WERI-Rb-1 (cell line): ENCODE measurements around the gene LOXL3.

ENCODE experiments used
- DNase-seq: peaks from one replicate; pipeline ENCODE4 v3.0.0-alpha.2; 2020
- H3K27ac ChIP-seq: fragments of 250-450 bp; sonication (Bioruptor Pico); 2 replicates; pipeline ENCODE4 v1.5.1; 2020; ENCODE audit warnings: mild to moderate bottlenecking, moderate library complexity
- H3K27me3 ChIP-seq: fragments of 250-450 bp; sonication (Bioruptor Pico); 2 replicates; pipeline ENCODE4 v1.5.1; 2021; ENCODE audit warnings: mild to moderate bottlenecking, low read depth, moderate library complexity; ENCODE audit not compliant: insufficient read depth, severe bottlenecking
- H3K36me3 ChIP-seq: fragments of 250-450 bp; sonication (Bioruptor Pico); 2 replicates; pipeline ENCODE4 v1.5.1; 2020; ENCODE audit warnings: mild to moderate bottlenecking, moderate library complexity
- H3K4me3 ChIP-seq: 2 replicates; pipeline ENCODE4 v1.5.1; 2011; ENCODE audit warnings: low read depth, mild to moderate bottlenecking, control low read depth, low read length
- H3K9me3 ChIP-seq: fragments of 250-450 bp; sonication (Bioruptor Pico); 2 replicates; pipeline ENCODE4 v1.5.1; 2021; ENCODE audit warnings: mild to moderate bottlenecking, moderate library complexity; ENCODE audit not compliant: severe bottlenecking
- TF ChIP-seq, protein P1 (sequence below): IDR thresholded peaks from 2 replicates; pipeline ENCODE4 v1.5.1; 2011; ENCODE audit warnings: low read depth, mild to moderate bottlenecking, control low read depth, inconsistent platforms, low read length

The LOXL3 gene

DNA sequence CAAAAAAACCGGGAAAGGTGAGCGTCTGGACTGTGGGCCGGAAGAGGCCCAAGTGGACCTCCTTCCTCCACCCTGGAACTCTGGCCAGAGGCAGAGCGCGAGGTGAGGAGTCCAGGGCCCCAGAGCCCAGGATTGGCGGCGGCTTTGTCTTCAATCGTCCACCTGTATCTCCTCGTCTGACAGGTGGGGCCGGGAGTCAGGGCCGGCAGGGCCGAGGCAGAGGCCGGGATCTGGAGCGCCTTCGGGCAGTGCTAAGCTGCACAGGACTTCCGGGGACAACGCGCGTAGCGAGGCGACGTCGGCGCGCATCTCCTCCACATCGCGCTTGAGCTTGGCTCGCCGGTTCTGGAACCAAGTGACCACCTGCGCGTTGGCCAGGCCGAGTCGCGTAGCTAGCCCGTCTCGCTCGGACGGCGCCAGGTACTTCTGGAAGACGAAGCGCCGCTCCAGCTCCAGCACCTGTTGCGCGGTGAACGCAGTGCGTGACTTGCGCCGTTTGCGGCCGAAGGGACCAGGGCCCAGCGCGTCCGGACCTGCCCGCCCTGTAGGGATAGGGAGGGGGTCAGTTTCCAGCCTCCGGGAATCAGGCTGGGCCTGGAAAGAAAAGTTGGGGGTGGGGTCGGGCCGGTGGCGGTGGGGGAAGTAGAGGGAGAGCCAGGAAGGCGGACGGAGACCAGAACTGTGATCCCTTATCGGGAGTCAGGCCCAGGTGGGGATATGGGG lies 55.8 kb downstream of the LOXL3 start:
- Histone ChIP-seq H3K27me3 (no peaks in the 10 kb centered on the region), H3K4me3 (no peak overlapping the region), H3K9me3 (no peaks in the 10 kb centered on the region), H3K27ac (no peak overlapping the region), H3K36me3 (peaks cover 31% of the 10 kb centered on the region)
- TF ChIP-seq, protein P1, sequence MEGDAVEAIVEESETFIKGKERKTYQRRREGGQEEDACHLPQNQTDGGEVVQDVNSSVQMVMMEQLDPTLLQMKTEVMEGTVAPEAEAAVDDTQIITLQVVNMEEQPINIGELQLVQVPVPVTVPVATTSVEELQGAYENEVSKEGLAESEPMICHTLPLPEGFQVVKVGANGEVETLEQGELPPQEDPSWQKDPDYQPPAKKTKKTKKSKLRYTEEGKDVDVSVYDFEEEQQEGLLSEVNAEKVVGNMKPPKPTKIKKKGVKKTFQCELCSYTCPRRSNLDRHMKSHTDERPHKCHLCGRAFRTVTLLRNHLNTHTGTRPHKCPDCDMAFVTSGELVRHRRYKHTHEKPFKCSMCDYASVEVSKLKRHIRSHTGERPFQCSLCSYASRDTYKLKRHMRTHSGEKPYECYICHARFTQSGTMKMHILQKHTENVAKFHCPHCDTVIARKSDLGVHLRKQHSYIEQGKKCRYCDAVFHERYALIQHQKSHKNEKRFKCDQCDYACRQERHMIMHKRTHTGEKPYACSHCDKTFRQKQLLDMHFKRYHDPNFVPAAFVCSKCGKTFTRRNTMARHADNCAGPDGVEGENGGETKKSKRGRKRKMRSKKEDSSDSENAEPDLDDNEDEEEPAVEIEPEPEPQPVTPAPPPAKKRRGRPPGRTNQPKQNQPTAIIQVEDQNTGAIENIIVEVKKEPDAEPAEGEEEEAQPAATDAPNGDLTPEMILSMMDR: no peak
- no peak for DNase-seq

DNA sequence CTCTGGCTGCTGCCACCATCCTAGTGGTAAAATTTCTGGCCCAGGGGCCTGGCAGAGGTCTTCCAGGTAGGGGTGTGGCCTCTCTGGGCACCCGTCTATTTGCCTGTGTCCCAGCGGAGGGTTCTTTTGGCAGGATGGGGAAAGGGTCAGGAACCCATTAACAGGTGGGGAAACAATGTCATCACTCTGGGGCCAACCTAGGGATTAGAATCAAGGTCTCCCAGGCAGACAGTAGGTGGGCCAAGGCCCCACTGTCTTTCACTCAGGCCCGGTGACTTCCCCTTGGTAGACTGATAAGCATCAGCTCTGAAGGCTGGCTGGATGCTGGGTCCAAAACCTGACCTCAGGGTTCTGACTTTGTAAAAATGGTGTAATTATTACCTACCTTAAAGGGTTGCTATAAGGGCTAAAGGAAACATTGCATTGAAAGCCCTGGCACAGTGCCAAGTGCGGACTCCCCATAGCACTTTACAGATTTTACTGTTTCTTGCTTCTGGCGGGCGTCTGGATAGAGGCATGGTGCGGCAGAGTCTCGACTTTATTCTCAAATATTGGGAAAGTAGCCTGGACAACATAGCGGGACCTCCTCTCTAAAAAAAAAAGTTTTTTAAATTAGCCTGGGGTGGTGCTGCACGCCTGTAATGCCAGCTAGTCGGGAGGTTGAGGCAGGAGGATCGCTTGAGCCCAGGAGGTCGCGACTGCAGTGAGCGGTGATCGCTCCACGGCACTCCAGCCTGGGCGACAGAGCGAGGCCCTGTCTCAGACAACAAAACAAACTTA lies 56.6 kb downstream of the LOXL3 start:
- TF ChIP-seq, protein P1: no peak
- Histone ChIP-seq H3K27ac (no peak overlapping the region), H3K4me3 (no peak overlapping the region), H3K36me3 (peaks cover 39% of the 10 kb centered on the region), H3K27me3 (no peaks in the 10 kb centered on the region), H3K9me3 (no peaks in the 10 kb centered on the region)
- DNase-seq: no peak

DNA sequence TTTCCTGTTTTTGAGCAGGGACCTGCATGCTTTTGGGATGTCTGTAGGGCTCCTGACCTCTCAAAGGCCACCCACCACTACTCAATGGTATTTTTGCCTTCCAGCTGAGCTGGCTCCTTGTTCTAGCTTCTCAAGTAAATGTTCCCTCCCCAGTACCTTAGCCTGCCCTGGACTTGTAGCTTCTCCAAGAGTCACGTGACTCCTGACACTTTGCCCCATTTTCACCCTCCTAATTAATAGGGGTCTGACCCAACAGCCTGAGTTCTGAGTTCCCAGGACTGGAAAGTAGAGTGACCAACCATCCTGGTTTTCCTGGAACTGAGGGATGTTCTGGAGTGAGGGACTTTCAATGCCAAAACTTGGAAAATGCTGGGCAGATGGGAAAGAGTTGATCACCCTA lies 58.3 kb downstream of the LOXL3 start:
- no peaks in the 10 kb centered on the region for H3K9me3 ChIP-seq
- TF ChIP-seq, protein P1: no peak
- no peaks in the 10 kb centered on the region for H3K27me3 ChIP-seq
- DNase-seq: no peak
- H3K36me3 ChIP-seq: peaks cover 56% of the 10 kb centered on the region
- no peak overlapping the region for H3K4me3 ChIP-seq
- H3K27ac ChIP-seq: no peak overlapping the region

DNA sequence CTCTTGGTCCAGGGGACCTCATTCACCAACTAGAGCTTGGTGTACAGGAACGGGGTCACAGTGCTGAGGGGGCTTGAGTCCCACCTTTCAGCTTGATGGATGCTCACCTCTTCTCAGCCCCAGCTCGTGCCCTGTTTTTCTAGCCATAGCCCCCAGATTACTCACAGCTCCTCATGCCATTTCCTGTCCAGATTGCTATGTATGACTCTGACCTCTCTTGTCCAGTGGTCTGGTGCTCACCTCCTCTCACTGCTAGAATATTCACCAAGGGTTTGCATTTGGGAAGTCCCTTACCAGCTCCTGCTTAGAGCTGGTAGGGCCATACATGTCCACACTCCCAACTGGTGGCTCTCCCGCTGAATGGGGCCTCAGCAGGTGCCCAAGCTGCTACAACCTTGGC lies 60.2 kb downstream of the LOXL3 start:
- TF ChIP-seq, protein P1: no peak

DNA sequence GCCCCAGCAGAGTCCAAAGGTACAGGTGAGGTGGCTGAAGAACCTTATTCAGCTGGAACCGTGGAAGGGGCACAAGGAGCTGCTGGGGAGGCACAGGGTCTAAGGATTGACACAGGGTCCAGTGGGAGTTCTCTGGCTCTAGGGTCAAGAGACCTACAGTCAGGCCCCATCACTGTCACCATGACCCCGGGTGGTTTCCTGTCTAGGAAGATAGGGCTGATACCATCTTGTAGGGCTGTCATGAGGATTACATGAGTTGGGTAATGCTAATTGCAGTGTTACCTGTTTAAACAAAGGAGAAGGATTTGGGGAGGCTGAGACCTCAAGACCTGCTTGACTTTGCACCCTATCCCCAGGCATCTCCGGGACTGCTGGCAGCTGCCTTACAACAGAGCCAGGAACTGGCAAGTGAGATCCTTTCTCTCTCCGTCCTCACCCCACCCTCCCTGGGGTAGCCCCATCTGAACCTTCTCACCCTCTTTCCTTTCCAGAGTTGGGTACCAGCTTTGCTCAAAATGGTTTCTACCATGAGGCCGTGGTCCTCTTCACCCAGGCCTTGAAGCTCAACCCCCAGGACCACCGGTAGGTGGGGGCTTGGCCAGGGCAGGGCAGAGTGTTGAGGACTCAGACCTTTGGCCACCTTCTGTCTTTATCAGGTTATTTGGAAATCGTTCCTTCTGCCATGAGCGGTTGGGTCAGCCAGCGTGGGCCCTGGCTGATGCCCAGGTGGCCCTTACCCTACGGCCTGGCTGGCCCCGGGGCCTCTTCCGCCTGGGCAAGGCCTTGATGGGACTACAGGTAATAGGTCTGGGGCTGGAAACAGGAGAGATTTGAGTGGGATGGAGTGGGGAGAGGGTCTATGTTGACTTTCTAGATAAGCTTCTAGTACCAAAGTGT lies 61.8 kb downstream of the LOXL3 start:
- Histone ChIP-seq H3K9me3 (no peaks in the 10 kb centered on the region), H3K27me3 (no peaks in the 10 kb centered on the region), H3K27ac (no peak overlapping the region), H3K4me3 (no peak overlapping the region), H3K36me3 (peaks cover 62% of the 10 kb centered on the region)
- TF ChIP-seq, protein P1: no peak
- no peak for DNase-seq

More for the DNA sequence above, 60.2 kb downstream of the LOXL3 start:
- H3K36me3 ChIP-seq: peaks cover 58% of the 10 kb centered on the region
- H3K9me3 ChIP-seq: no peaks in the 10 kb centered on the region
- no peak overlapping the region for H3K27ac ChIP-seq
- no peak overlapping the region for H3K4me3 ChIP-seq
- no peak for DNase-seq
- H3K27me3 ChIP-seq: no peaks in the 10 kb centered on the region
